Smooth muscle cell (in vitro differentiated cells): ENCODE measurements around the gene ARRDC3. TPM values are rescaled to one million over a fixed set of nuclear protein-coding genes. Genes with fewer than 3 reads are reported as not detected.

Source experiments
- DNase-seq: peaks from one replicate; lab custom pipeline; 2025; ENCODE audit not compliant: unreplicated experiment; lab: John Stamatoyannopoulos, UW
- H2AFZ ChIP-seq: fragments of 200-600 bp; sonication (generic); 2 replicates; pipeline ENCODE4 v1.6.0; 2016; ENCODE audit warnings: antibody characterized with exemption, low read depth, mild to moderate bottlenecking
- H3F3A ChIP-seq: fragments of 200-600 bp; sonication (generic); 2 replicates; pipeline ENCODE4 v1.6.0; 2017; ENCODE audit warnings: antibody characterized with exemption, low read depth
- H3K27ac ChIP-seq: fragments of 200-600 bp; sonication (generic); 2 replicates; pipeline ENCODE4 v1.5.1; 2016; ENCODE audit warnings: low read depth, mild to moderate bottlenecking
- H3K27me3 ChIP-seq: fragments of 200-600 bp; sonication (generic); 2 replicates; pipeline ENCODE4 v1.6.1; 2016; ENCODE audit warnings: low read depth, mild to moderate bottlenecking
- H3K36me3 ChIP-seq: fragments of 200-600 bp; sonication (generic); 2 replicates; pipeline ENCODE4 v1.5.1; 2016; ENCODE audit warnings: low read depth
- H3K4me1 ChIP-seq: fragments of 200-600 bp; sonication (generic); 2 replicates; pipeline ENCODE4 v1.5.1; 2016; ENCODE audit warnings: low read depth
- H3K4me2 ChIP-seq: fragments of 200-600 bp; sonication (generic); 2 replicates; pipeline ENCODE4 v1.6.0; 2016; ENCODE audit warnings: mild to moderate bottlenecking
- H3K4me3 ChIP-seq: fragments of 200-600 bp; sonication (generic); 2 replicates; pipeline ENCODE4 v1.5.1; 2016; ENCODE audit warnings: mild to moderate bottlenecking
- H3K79me2 ChIP-seq: fragments of 200-600 bp; sonication (generic); 2 replicates; pipeline ENCODE4 v1.6.0; 2016; ENCODE audit warnings: low read depth, mild to moderate bottlenecking
- H3K9ac ChIP-seq: fragments of 200-600 bp; sonication (generic); 2 replicates; pipeline ENCODE4 v1.6.0; 2016; ENCODE audit warnings: low read depth
- H3K9me3 ChIP-seq: fragments of 200-600 bp; sonication (generic); replicated peaks from 2 replicates; pipeline ENCODE4 v1.5.1; 2016; ENCODE audit warnings: low read depth
- H4K20me1 ChIP-seq: fragments of 200-600 bp; sonication (generic); 2 replicates; pipeline ENCODE4 v1.6.0; 2016; ENCODE audit warnings: low read depth
- CTCF ChIP-seq: fragments of 200-600 bp; sonication (generic); IDR thresholded peaks from 2 replicates; pipeline ENCODE4 v1.5.1; 2017; ENCODE audit warnings: borderline replicate concordance, mild to moderate bottlenecking, antibody characterized with exemption; ENCODE audit not compliant: insufficient read depth, poor library complexity, severe bottlenecking
- WGBS: methylation state at CpG from one replicate; pipeline ENCODE4 v1.1.7; 2016; ENCODE audit warnings: low lambda C conversion rate; 5-methylcytosine and 5-hydroxymethylcytosine counted together
- polyA plus RNA-seq: library from polyadenylated mRNA; unstranded; fragments of >200 nt; fragmentation: Nextera tagmentation; extraction: Ambion mirVana; gene quantifications from 2 replicates; pipeline ENCODE4 v1.2.1, GENCODE V29; 2016
- total RNA-seq: library from RNA; depleted of rRNA; stranded (reverse); fragments of >200 nt; gene quantifications from 2 replicates; pipeline ENCODE4 v1.2.3, GENCODE V29; 2014

Gene ARRDC3
- total and polyA plus RNA-seq, 2 experiments from 2014 or later = 27.1 to 95.0 TPM

GRCh38 chr5:91341154-91341553, 42.0 kb downstream of the ARRDC3 start:
- H3K4me1 ChIP-seq = peaks cover 10% of the 10 kb centered on the region
- H3K36me3 ChIP-seq = no peaks in the 10 kb centered on the region
- no peak overlapping the region for H3K4me2 ChIP-seq
- DNase-seq = no peak
- H3K79me2 ChIP-seq = no peaks in the 10 kb centered on the region
- no peak overlapping the region for H3K4me3 ChIP-seq
- H3K27ac ChIP-seq = no peak overlapping the region
- no peak overlapping the region for H3K9ac ChIP-seq
- H3K27me3 ChIP-seq = no peaks in the 10 kb centered on the region
- H3F3A ChIP-seq = no peaks in the 10 kb centered on the region
- no peaks in the 10 kb centered on the region for H4K20me1 ChIP-seq
- H2AFZ ChIP-seq = no peak overlapping the region
- no peaks in the 10 kb centered on the region for H3K9me3 ChIP-seq
- no peak for TF ChIP-seq CTCF
- 61% methylated on average over 3 of the region's 3 CpGs for WGBS

- H3K4me1 ChIP-seq = peaks cover 10% of the 10 kb centered on the region
- H3K4me3 ChIP-seq = no peak overlapping the region
- H3F3A ChIP-seq = no peaks in the 10 kb centered on the region
- no peaks in the 10 kb centered on the region for H3K79me2 ChIP-seq
- H3K4me2 ChIP-seq = no peak overlapping the region
- TF ChIP-seq CTCF = no peak
- no peaks in the 10 kb centered on the region for H4K20me1 ChIP-seq
- 97% methylated on average over 3 of the region's 3 CpGs for WGBS
- H3K9ac ChIP-seq = no peak overlapping the region
- H2AFZ ChIP-seq = no peak overlapping the region
- no peaks in the 10 kb centered on the region for H3K27me3 ChIP-seq
- no peak overlapping the region for H3K27ac ChIP-seq
- H3K36me3 ChIP-seq = no peaks in the 10 kb centered on the region
- H3K9me3 ChIP-seq = no peaks in the 10 kb centered on the region
- DNase-seq = no peak
These were observed 42.6 kb downstream of the ARRDC3 start for GRCh38 chr5:91340532-91340931.

GRCh38 chr5:91339063-91339705, 43.9 kb downstream of the ARRDC3 start:
- H2AFZ ChIP-seq = no peak overlapping the region
- no peaks in the 10 kb centered on the region for H4K20me1 ChIP-seq
- no peak overlapping the region for H3K9ac ChIP-seq
- no peaks in the 10 kb centered on the region for H3K79me2 ChIP-seq
- H3K27ac ChIP-seq = no peak overlapping the region
- H3K9me3 ChIP-seq = no peaks in the 10 kb centered on the region
- no peak for DNase-seq
- H3K4me3 ChIP-seq = no peak overlapping the region
- H3K27me3 ChIP-seq = no peaks in the 10 kb centered on the region
- H3K4me1 ChIP-seq = peaks cover 10% of the 10 kb centered on the region
- WGBS = 59% methylated on average over 3 of the region's 3 CpGs
- H3K36me3 ChIP-seq = no peaks in the 10 kb centered on the region
- TF ChIP-seq CTCF = no peak
- no peak overlapping the region for H3K4me2 ChIP-seq
- H3F3A ChIP-seq = no peaks in the 10 kb centered on the region
